ENCODE results near the gene TMEM82. TPM values are rescaled to one million over a fixed set of nuclear protein-coding genes. Genes with fewer than 3 reads are reported as not detected.

TMEM82 gene
- polyA plus RNA-seq, 3 donors, result 4.5 to 6.1 (median 5.2) TPM

DNA sequence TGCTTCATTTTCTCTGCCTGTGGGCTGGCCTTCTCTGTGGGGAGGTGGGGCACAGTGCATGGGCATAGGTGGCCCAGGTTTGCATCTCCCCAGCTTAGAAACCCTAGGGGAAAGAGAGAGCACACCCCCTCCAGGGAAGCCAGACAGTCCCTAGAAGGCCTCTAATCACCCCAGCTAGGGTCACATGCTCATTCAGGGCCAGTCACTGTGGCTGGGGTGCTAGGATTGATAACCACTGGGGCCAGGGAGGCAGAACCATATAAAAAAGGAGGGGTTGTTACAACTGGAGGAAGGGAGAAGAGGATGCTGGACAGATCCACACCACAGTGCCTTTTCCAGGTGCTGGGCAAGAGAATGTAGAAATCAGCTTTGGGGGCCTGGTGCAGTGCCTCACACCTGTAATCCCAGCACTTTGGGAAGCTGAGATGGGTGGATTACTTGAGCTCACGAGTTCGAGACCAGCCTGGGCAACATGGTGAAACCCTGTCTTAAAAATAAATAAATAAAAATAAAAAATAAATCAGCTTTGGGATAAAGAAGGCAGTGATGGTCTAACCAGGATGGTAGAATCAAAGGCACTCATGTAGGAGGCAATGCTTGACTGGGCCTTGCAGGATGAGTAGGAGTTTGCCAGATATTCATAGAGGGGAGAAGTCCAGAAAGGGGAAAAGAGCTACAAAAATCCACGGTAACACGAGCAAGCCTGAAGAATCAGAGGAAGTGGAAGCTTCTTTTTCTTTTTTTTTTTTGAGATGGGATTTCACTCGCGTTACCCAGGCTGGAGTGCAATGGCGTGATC is 35.8 kb downstream of the TMEM82 start:
- DNase-seq, result no peak

DNA sequence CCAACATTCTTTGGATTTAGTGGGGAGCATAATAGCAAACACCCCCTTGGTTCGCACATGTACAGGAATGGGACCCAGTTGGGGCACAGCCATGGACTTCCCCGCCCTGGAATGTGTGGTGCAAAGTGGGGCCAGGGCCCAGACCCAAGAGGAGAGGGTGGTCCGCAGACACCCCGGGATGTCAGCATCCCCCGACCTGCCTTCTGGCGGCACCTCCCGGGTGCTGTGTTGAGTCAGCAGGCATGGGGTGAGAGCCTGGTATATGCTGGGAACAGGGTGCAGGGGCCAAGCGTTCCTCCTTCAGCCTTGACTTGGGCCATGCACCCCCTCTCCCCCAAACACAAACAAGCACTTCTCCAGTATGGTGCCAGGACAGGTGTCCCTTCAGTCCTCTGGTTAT is 43.4 kb downstream of the TMEM82 start:
- DNase-seq, result no peak

DNA sequence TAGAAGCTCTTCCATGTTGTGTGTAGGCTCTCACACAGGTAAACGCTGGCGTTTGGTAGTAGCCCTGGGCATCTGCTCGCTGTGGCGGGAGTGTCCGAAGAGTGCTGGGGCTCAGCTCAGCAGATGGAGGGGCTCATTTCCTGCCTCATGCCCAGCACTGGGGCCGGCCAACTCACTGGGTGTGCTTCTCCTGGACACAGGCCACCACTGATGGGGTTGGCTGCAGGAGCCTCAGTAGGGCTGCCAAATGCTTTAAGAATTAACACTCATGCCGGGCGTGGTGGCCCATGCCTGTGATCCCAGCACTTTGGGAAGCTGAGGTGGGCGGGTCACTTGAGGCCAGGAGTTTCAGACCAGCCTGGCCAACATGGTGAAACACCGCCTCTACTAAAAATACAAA is 44.3 kb downstream of the TMEM82 start:
- DNase-seq, result no peak

DNA sequence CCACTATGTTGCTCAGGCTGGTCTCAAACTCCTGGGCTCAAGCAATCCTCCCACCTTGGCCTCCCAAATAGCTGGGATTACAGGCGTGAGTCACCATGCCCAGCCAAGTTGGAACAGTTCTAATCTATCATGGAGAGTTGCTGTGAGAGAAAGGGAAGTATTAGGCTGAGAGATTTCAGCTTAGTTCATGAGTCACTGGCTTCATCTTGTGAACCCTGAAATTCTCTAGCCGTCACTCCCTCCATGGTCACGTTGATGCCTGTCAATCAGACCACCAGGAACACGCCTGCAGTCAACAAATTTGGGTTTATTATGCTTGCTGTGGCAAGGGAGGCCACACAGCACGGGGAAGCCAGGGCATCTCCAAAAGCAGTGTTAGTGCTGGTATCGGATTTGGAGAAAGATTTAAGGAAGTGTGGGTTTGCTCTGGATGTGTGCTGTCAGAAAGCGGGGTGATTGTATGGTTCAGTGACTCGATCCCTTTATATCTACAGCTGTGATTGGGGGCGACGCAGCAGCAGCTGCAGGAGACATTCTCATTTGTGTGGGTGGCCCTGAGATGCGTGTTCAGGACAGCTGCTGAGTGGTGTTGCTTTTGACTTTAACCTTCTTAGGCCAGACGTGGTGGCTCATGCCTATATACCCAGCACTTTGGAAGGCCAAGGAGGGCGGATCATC is 46.5 kb downstream of the TMEM82 start:
- DNase-seq, result no peak

DNA sequence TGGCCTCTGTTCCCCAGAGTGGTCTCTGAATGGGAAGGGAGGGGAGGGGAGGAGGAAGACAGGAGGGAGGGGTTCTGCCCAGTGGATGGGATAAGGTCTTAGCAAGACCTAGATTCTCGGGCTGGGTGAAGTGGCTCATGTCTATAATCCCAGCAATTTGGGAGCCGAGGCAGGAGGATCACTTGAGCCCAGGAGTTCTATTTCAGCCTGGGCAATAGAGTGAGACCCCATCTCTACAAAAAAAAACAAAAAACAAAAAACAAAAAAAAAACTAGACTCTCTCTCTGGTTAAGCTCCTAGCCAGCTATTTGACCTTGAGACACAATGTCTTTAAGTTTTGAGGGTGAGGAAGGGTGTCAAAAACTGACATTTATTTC is 53.8 kb downstream of the TMEM82 start:
- no peak for DNase-seq

Other genes starting within 250 kb of the TMEM82 start
- gene CASP9, start 218.3 kb upstream of the TMEM82 start, polyA plus RNA-seq (ENCODE audit: insufficient read length in 3 of 3), result 10 to 100 TPM; 27.4 to 41.9 (median 33.5) TPM
- 10 to 100 TPM; 26.8 to 41.9 (median 37.4) TPM for gene DNAJC16, start 215.7 kb upstream of the TMEM82 start, polyA plus RNA-seq (ENCODE audit: insufficient read length in 3 of 3)
- gene AGMAT, start 157.4 kb upstream of the TMEM82 start, polyA plus RNA-seq (ENCODE audit: insufficient read length in 3 of 3), result 10 to 100 TPM; 31.9 to 39.6 (median 35.9) TPM
- gene DDI2, start 125.0 kb upstream of the TMEM82 start, polyA plus RNA-seq (ENCODE audit: insufficient read length in 3 of 3), result 10 to 100 TPM; 16.8 to 25.0 (median 24.2) TPM
- gene PLEKHM2, start 58.2 kb upstream of the TMEM82 start, polyA plus RNA-seq (ENCODE audit: insufficient read length in 3 of 3), result 10 to 100 TPM; 49.5 to 51.4 (median 51.1) TPM
- 1 to 10 TPM; 2.4 to 4.5 (median 3.4) TPM for gene SLC25A34, start 6.2 kb upstream of the TMEM82 start, polyA plus RNA-seq (ENCODE audit: insufficient read length in 3 of 3)
- gene FBLIM1, start 16.3 kb downstream of the TMEM82 start, polyA plus RNA-seq (ENCODE audit: insufficient read length in 3 of 3), result 10 to 100 TPM; 55.1 to 65.3 (median 59.4) TPM
- 1 to 10 TPM; 1.1 to 2.7 (median 2.5) TPM for gene UQCRHL, start 65.2 kb downstream of the TMEM82 start, polyA plus RNA-seq (ENCODE audit: insufficient read length in 3 of 3)
- gene SPEN, start 105.2 kb downstream of the TMEM82 start, polyA plus RNA-seq (ENCODE audit: insufficient read length in 3 of 3), result 10 to 100 TPM; 57.4 to 68.0 (median 67.3) TPM
- gene ZBTB17, start 233.6 kb downstream of the TMEM82 start, polyA plus RNA-seq (ENCODE audit: insufficient read length in 3 of 3), result 10 to 100 TPM; 35.5 to 38.4 (median 36.6) TPM

Data from renal pelvis (tissue), 4 donors.